Urinary bladder (tissue), 4 donors: ENCODE data around the gene KPTN. TPM values are rescaled to one million over a fixed set of nuclear protein-coding genes. Genes with fewer than 3 reads are reported as not detected.

ENCODE experiments used
- DNase-seq: peaks from one replicate; pipeline ENCODE4 v3.0.0-alpha.2; 2015; ENCODE audit errors: extremely low spot score
- H3K27ac ChIP-seq: one replicate; pipeline ENCODE4 v1.5.1; 2013; ENCODE audit warnings: low read depth, mild to moderate bottlenecking, moderate library complexity
- H3K36me3 ChIP-seq: one replicate; pipeline ENCODE4 v1.6.1; 2013; ENCODE audit warnings: mild to moderate bottlenecking, moderate library complexity; ENCODE audit not compliant: insufficient read depth
- H3K4me1 ChIP-seq: one replicate; pipeline ENCODE4 v1.6.1; 2013; ENCODE audit warnings: mild to moderate bottlenecking, moderate library complexity; ENCODE audit not compliant: insufficient read depth
- H3K4me3 ChIP-seq: one replicate; pipeline ENCODE4 v1.5.1; 2013; ENCODE audit warnings: low read depth, low read length
- WGBS: extraction: QIAGEN DNeasy Blood & Tissue Kit; methylation state at CpG from one replicate; pipeline ENCODE4 v1.1.7; 2013; 5-methylcytosine and 5-hydroxymethylcytosine counted together
- polyA plus RNA-seq: library from polyadenylated mRNA; stranded (reverse); fragments of 200-250 nt; gene quantifications from one replicate; pipeline ENCODE4 v1.2.3, GENCODE V29; 2013
- total RNA-seq: library from RNA; depleted of rRNA; stranded (reverse); fragments of >200 nt; gene quantifications from one replicate; pipeline ENCODE4 v1.2.3, GENCODE V29; 2014
- donor health status: healthy with polysubstance abuse.
- donor health status: healthy.

Gene KPTN
- total and polyA plus RNA-seq, 2 donors, result 3.0 to 10.2 TPM

DNA sequence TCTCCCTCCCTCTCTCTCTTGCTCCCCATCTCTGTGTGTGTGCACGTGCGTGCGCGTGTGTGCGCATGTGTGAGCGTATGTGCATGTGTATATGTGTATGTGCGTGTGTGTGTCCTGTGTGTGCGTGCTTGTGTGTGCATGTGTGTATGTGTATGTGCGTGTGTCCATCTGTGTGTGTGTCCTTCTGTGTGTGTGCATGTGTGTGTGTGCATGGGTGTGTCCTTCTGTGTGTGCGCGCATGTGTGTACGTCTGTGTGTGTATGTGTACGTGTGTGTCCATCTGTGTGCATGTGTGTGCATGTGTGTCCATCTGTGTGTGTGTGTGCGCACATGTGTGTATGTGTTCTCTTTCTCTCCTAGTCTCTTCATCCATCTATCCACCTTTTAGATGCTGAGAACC lies 24.5 kb downstream of the KPTN start:
- H3K4me3 ChIP-seq, result no peak overlapping the region
- H3K4me1 ChIP-seq, result no peaks in the 10 kb centered on the region
- no peak overlapping the region for H3K27ac ChIP-seq
- WGBS, result 86% methylated on average over 14 of the region's 14 CpGs
- no peaks in the 10 kb centered on the region for H3K36me3 ChIP-seq
- no peak for DNase-seq

- H3K27ac ChIP-seq, result no peak overlapping the region
Observed at GRCh38 chr19:47458672-47459071, 25.3 kb downstream of the KPTN start.

DNA sequence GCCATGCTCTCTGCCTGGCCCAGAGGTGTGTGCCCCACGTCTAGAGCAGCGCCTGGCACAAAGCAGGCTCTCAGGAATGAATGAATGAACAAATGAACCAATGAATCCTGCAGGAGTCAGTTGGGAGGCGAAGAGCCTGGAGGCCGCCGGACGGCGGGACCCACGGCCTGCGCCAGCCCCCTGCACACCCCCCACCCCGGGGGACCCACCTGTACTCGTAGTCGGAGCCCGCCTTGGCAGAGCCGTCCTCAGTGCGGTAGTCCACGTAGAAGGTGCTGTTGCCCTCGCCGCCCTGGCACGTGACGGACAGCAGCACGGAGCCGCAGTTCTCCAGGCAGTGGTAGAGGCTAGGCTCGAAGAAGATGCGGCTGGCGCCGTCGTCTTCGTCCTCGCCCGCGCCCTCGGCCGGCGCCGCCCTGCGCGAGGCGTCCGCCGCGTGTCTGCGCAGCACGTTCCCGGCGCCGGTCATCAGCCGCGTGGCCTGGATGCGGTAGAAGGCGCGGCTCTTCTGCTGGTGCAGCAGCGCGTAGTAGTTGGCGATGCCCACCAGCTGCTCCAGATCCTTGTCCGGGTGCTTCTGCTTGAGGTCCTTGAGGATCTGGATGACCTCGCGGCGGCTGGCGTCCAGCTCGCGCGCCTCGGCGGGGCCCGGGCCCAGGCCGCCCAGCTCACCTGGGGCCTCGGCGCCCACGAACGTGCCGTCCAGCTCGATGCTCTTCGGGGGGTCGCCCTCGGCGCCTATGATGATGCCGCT lies 27.1 kb downstream of the KPTN start:
- H3K27ac ChIP-seq, result no peak overlapping the region
- no peaks in the 10 kb centered on the region for H3K4me1 ChIP-seq
- DNase-seq, result no peak
- 35% methylated on average over 77 of the region's 77 CpGs for WGBS
- no peaks in the 10 kb centered on the region for H3K36me3 ChIP-seq
- H3K4me3 ChIP-seq, result no peak overlapping the region

More at GRCh38 chr19:47458672-47459071, 25.3 kb downstream of the KPTN start:
- H3K4me1 ChIP-seq, result no peaks in the 10 kb centered on the region
- H3K36me3 ChIP-seq, result no peaks in the 10 kb centered on the region
- no peak for DNase-seq
- WGBS, result 46% methylated on average over 5 of the region's 5 CpGs
- no peak overlapping the region for H3K4me3 ChIP-seq

GRCh38 chr19:47450478-47450877 lies 33.5 kb downstream of the KPTN start:
- H3K4me1 ChIP-seq, result no peaks in the 10 kb centered on the region
- no peak for DNase-seq
- H3K36me3 ChIP-seq, result no peaks in the 10 kb centered on the region
- no peak overlapping the region for H3K4me3 ChIP-seq
- H3K27ac ChIP-seq, result no peak overlapping the region
- 74% methylated on average over 7 of the region's 7 CpGs for WGBS

GRCh38 chr19:47448360-47448727 lies 35.7 kb downstream of the KPTN start:
- no peaks in the 10 kb centered on the region for H3K4me1 ChIP-seq
- H3K4me3 ChIP-seq, result no peak overlapping the region
- no peaks in the 10 kb centered on the region for H3K36me3 ChIP-seq
- DNase-seq, result no peak
- H3K27ac ChIP-seq, result no peak overlapping the region
- WGBS, result 32% methylated on average over 9 of the region's 9 CpGs

DNA sequence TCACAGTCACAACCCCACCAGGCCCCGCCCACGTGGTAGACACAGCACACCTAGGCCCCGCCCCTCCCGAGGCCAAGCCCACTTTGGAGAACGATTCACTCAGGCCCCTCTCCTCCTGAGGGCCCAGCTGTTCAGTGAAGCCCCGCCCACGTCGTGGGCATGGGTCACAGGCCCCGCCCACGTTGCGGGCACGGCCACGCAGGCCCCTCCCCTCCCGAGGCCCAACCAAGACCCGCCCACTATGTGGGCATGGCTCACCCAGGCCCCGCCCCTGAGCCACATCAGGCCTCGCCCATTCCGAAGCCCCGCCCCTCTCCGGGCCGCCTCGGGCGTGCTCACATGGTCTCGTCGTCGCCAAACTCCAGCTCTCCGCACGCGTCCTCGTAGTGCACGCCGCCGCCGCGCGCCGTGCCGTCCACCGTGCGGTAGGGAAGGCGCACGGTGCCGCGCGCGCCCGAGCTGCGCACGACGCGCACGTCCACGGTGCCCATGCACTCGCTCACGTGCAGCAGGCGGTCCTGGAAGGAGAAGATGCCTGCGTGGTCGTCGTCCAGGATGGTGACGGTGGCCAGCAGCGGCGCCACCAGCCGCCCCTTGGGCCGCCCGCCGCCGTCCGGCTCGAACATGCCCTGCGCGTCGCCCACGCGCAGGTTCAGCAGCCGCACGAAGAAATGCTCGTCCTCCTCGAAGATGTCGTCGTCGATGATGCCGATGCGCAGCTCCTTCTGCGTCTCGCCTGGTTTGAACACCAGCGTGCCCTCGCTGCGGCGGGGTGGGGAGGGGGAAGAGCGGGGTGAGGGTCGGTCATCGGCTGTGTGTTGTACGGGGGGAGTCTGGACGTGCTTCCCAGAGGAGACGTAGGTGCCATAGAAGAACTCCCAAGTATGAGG lies 36.3 kb downstream of the KPTN start:
- H3K27ac ChIP-seq, result no peak overlapping the region
- DNase-seq, result no peak
- no peak overlapping the region for H3K4me3 ChIP-seq
- H3K36me3 ChIP-seq, result no peaks in the 10 kb centered on the region
- WGBS, result 9% methylated on average over 95 of the region's 95 CpGs
- no peaks in the 10 kb centered on the region for H3K4me1 ChIP-seq

GRCh38 chr19:47446534-47447469 lies 37.2 kb downstream of the KPTN start:
- H3K4me3 ChIP-seq, result no peak overlapping the region
- no peaks in the 10 kb centered on the region for H3K36me3 ChIP-seq
- WGBS, result 25% methylated on average over 28 of the region's 28 CpGs
- no peak for DNase-seq
- H3K4me1 ChIP-seq, result no peaks in the 10 kb centered on the region
- H3K27ac ChIP-seq, result no peak overlapping the region

GRCh38 chr19:47445937-47446402 lies 38.0 kb downstream of the KPTN start:
- no peak overlapping the region for H3K27ac ChIP-seq
- no peaks in the 10 kb centered on the region for H3K36me3 ChIP-seq
- WGBS, result 7% methylated on average over 22 of the region's 22 CpGs
- H3K4me1 ChIP-seq, result no peaks in the 10 kb centered on the region
- no peak overlapping the region for H3K4me3 ChIP-seq
- DNase-seq, result no peak

GRCh38 chr19:47445527-47445926 lies 38.5 kb downstream of the KPTN start:
- 61% methylated on average over 4 of the region's 4 CpGs for WGBS
- H3K36me3 ChIP-seq, result no peaks in the 10 kb centered on the region
- H3K4me1 ChIP-seq, result no peaks in the 10 kb centered on the region
- no peak overlapping the region for H3K27ac ChIP-seq
- no peak overlapping the region for H3K4me3 ChIP-seq
- DNase-seq, result no peak

- Histone ChIP-seq H3K27ac (no peak overlapping the region), H3K4me1 (no peaks in the 10 kb centered on the region), H3K4me3 (no peak overlapping the region), H3K36me3 (no peaks in the 10 kb centered on the region)
- DNase-seq, result no peak
- WGBS, result 31% methylated on average over 22 of the region's 22 CpGs
Observed at GRCh38 chr19:47444388-47444821, 39.6 kb downstream of the KPTN start.

GRCh38 chr19:47443331-47443730 lies 40.7 kb downstream of the KPTN start:
- DNase-seq, result no peak
- H3K27ac ChIP-seq, result no peak overlapping the region
- H3K36me3 ChIP-seq, result no peaks in the 10 kb centered on the region

DNA sequence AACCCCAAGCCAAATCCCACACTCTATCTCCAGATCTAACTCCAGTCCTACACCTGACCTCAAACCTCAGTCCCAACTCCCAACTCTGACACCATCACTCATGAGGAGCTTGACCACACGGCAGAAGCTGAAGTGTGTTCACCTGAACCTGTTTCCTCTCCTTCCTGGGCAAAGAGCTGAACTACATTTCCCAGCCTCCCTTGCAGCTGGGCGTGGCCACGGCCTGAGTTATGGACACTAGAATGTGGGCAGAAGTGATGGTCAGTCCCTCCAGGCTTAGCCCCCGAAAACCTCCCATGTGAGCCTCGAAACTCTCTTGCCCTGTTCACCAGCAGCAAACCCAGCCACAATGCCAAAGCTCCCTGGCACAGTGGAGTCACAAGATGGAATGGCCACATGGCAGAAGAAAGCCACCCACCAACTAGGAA lies 45.2 kb downstream of the KPTN start:
- Histone ChIP-seq H3K36me3 (no peaks in the 10 kb centered on the region), H3K27ac (no peak overlapping the region), H3K4me1 (no peaks in the 10 kb centered on the region), H3K4me3 (no peak overlapping the region)
- 30% methylated on average over 5 of the region's 5 CpGs for WGBS
- DNase-seq, result no peak

More at GRCh38 chr19:47443331-47443730, 40.7 kb downstream of the KPTN start:
- WGBS, result 71% methylated on average over 12 of the region's 12 CpGs
- H3K4me1 ChIP-seq, result no peaks in the 10 kb centered on the region
- no peak overlapping the region for H3K4me3 ChIP-seq

- H3K27ac ChIP-seq, result no peak overlapping the region
- no peak overlapping the region for H3K4me3 ChIP-seq
- no peaks in the 10 kb centered on the region for H3K4me1 ChIP-seq
- no peaks in the 10 kb centered on the region for H3K36me3 ChIP-seq
- DNase-seq, result no peak
- WGBS, result 41% methylated on average over 12 of the region's 12 CpGs
Observed at GRCh38 chr19:47437500-47437899, 46.5 kb downstream of the KPTN start.
